Left ventricle myocardium inferior (tissue), 1 donor: ENCODE data around the gene C1QTNF1. TPM values are rescaled to one million over a fixed set of nuclear protein-coding genes. Genes with fewer than 3 reads are reported as not detected.

Experiments used
- DNase-seq: peaks from one replicate; pipeline ENCODE4 v3.0.0-alpha.2; 2020
- H3K27ac ChIP-seq: fragments of 200-600 bp; replicated peaks from 2 replicates; pipeline ENCODE4 v1.8.0; 2021
- H3K27me3 ChIP-seq: fragments of 200-600 bp; 2 replicates; pipeline ENCODE4 v1.8.0; 2021; ENCODE audit warnings: low read depth
- H3K36me3 ChIP-seq: fragments of 200-600 bp; 2 replicates; pipeline ENCODE4 v1.8.0; 2021
- H3K4me1 ChIP-seq: fragments of 200-600 bp; 2 replicates; pipeline ENCODE4 v1.8.0; 2021
- H3K4me3 ChIP-seq: fragments of 200-600 bp; 2 replicates; pipeline ENCODE4 v1.8.0; 2021; ENCODE audit warnings: mild to moderate bottlenecking, moderate library complexity
- H3K9me3 ChIP-seq: fragments of 200-600 bp; replicated peaks from 2 replicates; pipeline ENCODE4 v1.8.0; 2021
- CTCF ChIP-seq: fragments of 200-600 bp; IDR thresholded peaks from 2 replicates; pipeline ENCODE4 v1.8.0; 2021; ENCODE audit warnings: antibody characterized with exemption, mild to moderate bottlenecking, borderline replicate concordance
- intact Hi-C: fragments of 100-400 bp; cut with micrococcal nuclease; formaldehyde crosslinking; loops from one replicate; pipeline ENCODE4 v1.11.0; 2022
- total RNA-seq: library from RNA; stranded (reverse); fragmentation: NEBNext Ultra II Directional; extraction: Animal tissue kit (Norgen Biotek cat#: 25700); gene quantifications from one replicate; pipeline ENCODE4 v1.2.1, GENCODE V29; 2021
- donor health status: DM: no; HTN: yes; CAD: no; lungs with severe emphysema.

The C1QTNF1 gene
- total RNA-seq, 1 donor from 2014 or later, result 146 TPM

- Histone ChIP-seq H3K9me3 (no peaks in the 10 kb centered on the region), H3K27me3 (no peaks in the 10 kb centered on the region), H3K4me3 (peak overlapping the region; percentile 81), H3K36me3 (no peaks in the 10 kb centered on the region), H3K4me1 (peaks cover 89% of the 10 kb centered on the region), H3K27ac (peak overlapping the region; percentile 95)
- intact Hi-C loops, result no loop called here
- no peak for DNase-seq
- no peak for TF ChIP-seq CTCF
Observed at GRCh38 chr17:79023180-79023705, 726 bp upstream of the C1QTNF1 start.

- peaks cover 99% of the 10 kb centered on the region for H3K4me1 ChIP-seq
- H3K27ac ChIP-seq, result peak overlapping the region; percentile 95
- intact Hi-C loops, result no loop called here
- H3K36me3 ChIP-seq, result no peaks in the 10 kb centered on the region
- H3K9me3 ChIP-seq, result no peaks in the 10 kb centered on the region
- DNase-seq, result peak; percentile 76
- no peak for TF ChIP-seq CTCF
- no peaks in the 10 kb centered on the region for H3K27me3 ChIP-seq
- peak overlapping the region; percentile 81 for H3K4me3 ChIP-seq
Observed at GRCh38 chr17:79024901-79025737, 1.1 kb downstream of the C1QTNF1 start.

GRCh38 chr17:79026376-79027273, 2.7 kb downstream of the C1QTNF1 start:
- DNase-seq, result peak; percentile 63
- peaks cover 87% of the 10 kb centered on the region for H3K4me1 ChIP-seq
- intact Hi-C loops, result no loop called here
- H3K27me3 ChIP-seq, result no peaks in the 10 kb centered on the region
- TF ChIP-seq CTCF, result no peak
- H3K27ac ChIP-seq, result peak overlapping the region; percentile 95
- H3K4me3 ChIP-seq, result peak overlapping the region; percentile 81
- H3K36me3 ChIP-seq, result no peaks in the 10 kb centered on the region
- H3K9me3 ChIP-seq, result no peaks in the 10 kb centered on the region

- no peaks in the 10 kb centered on the region for H3K36me3 ChIP-seq
- H3K27ac ChIP-seq, result peak overlapping the region; percentile 95
- no peaks in the 10 kb centered on the region for H3K9me3 ChIP-seq
- H3K4me1 ChIP-seq, result peaks cover 84% of the 10 kb centered on the region
- no peak for TF ChIP-seq CTCF
- H3K4me3 ChIP-seq, result peak overlapping the region; percentile 81
- H3K27me3 ChIP-seq, result no peaks in the 10 kb centered on the region
- no peak for DNase-seq
- intact Hi-C loops, result no loop called here
Observed at GRCh38 chr17:79027274-79027924, 3.4 kb downstream of the C1QTNF1 start.

- no peaks in the 10 kb centered on the region for H3K36me3 ChIP-seq
- peak overlapping the region; percentile 95 for H3K27ac ChIP-seq
- intact Hi-C loops, result no loop called here
- DNase-seq, result no peak
- no peaks in the 10 kb centered on the region for H3K9me3 ChIP-seq
- H3K4me1 ChIP-seq, result peaks cover 84% of the 10 kb centered on the region
- no peaks in the 10 kb centered on the region for H3K27me3 ChIP-seq
- peak overlapping the region; percentile 81 for H3K4me3 ChIP-seq
- no peak for TF ChIP-seq CTCF
Observed at GRCh38 chr17:79027925-79028491, 4.0 kb downstream of the C1QTNF1 start.
